SK-N-SH (cell line): ENCODE data around the gene ARL3. TPM values are rescaled to one million over a fixed set of nuclear protein-coding genes. Genes with fewer than 3 reads are reported as not detected.
"Not testable (repeated sequence)": the region's sequence is repeated elsewhere in the genome, so short reads cannot be mapped to it uniquely, and the experiment has no call there.

ENCODE experiments used
- CTCF ChIA-PET: fragments of 300-600, 350-600 bp; formaldehyde crosslinking; extraction: SDS; loops from one replicate; lab custom pipeline; 2021; lab: Yijun Ruan, JAX
- POLR2A ChIA-PET: fragments of 350-600 bp; sonication (Branson Sonifier 250); formaldehyde crosslinking; extraction: SDS; loops from one replicate; lab custom pipeline; 2020; ENCODE audit warnings: antibody characterized with exemption, inconsistent platforms; lab: Yijun Ruan, JAX
- DNase-seq: peaks from one replicate; pipeline ENCODE4 v3.0.0; 2012
- H2AFZ ChIP-seq: fragments of 200-600 bp; sonication (generic); 2 replicates; pipeline ENCODE4 v1.8.1; 2016; ENCODE audit warnings: antibody characterized with exemption, mild to moderate bottlenecking, low read depth
- H3F3A ChIP-seq: fragments of 200-600 bp; sonication (generic); replicated peaks from 2 replicates; pipeline ENCODE3; 2016; ENCODE audit warnings: antibody characterized with exemption, mild to moderate bottlenecking; ENCODE audit not compliant: insufficient read depth
- H3K27ac ChIP-seq, 2 experiments: fragments of 200-500 bp in 1 of 2; fragments of 200-600 bp in 1 of 2; sonication (Bioruptor generic) in 1 of 2; sonication (generic), shearing (Covaris generic) in 1 of 2; 2 replicates each; pipeline versions ENCODE4 v1.5.1 to v1.6.1; 2014 to 2016; ENCODE audit warnings: low read depth in 2 of 2, inconsistent platforms in 1 of 2, low read length in 1 of 2, mild to moderate bottlenecking in 1 of 2, mixed read lengths in 1 of 2
- H3K27me3 ChIP-seq: fragments of 200-600 bp; sonication (generic), shearing (Covaris generic); 2 replicates; pipeline ENCODE4 v1.6.1; 2016; ENCODE audit warnings: mixed run types; ENCODE audit not compliant: insufficient read depth
- H3K36me3 ChIP-seq, 2 experiments: fragments of 200-500 bp in 1 of 2; fragments of 200-600 bp in 1 of 2; sonication (Bioruptor generic) in 1 of 2; sonication (generic) in 1 of 2; replicated peaks in 1 of 2; 2 replicates each; pipeline versions ENCODE3 to v1.5.1; 2014 to 2016; ENCODE audit warnings: low read length in 1 of 2, mild to moderate bottlenecking in 1 of 2; ENCODE audit not compliant: insufficient read depth in 2 of 2, control insufficient read depth in 1 of 2
- H3K4me1 ChIP-seq, 2 experiments: fragments of 200-500 bp in 1 of 2; fragments of 200-600 bp in 1 of 2; sonication (Bioruptor generic) in 1 of 2; sonication (generic), shearing (Covaris generic) in 1 of 2; 2 replicates each; pipeline versions ENCODE4 v1.5.1 to v1.6.1; 2014 to 2016; ENCODE audit warnings: low read depth in 1 of 2, low read length in 1 of 2, mixed run types in 1 of 2; ENCODE audit not compliant: insufficient read depth in 2 of 2, control insufficient read depth in 1 of 2
- H3K4me2 ChIP-seq: fragments of 200-600 bp; sonication (generic), shearing (Covaris generic); 2 replicates; pipeline ENCODE4 v1.6.1; 2017; ENCODE audit warnings: mixed run types
- H3K4me3 ChIP-seq, 2 experiments: fragments of 200-500 bp in 1 of 2; fragments of 200-600 bp in 1 of 2; sonication (Bioruptor generic) in 1 of 2; sonication (generic), shearing (Covaris generic) in 1 of 2; 2 replicates each; pipeline versions ENCODE4 v1.5.1 to v1.8.1; 2014 to 2016; ENCODE audit warnings: low read depth in 2 of 2, inconsistent platforms in 1 of 2, low read length in 1 of 2, mild to moderate bottlenecking in 1 of 2, mixed read lengths in 1 of 2, moderate library complexity in 1 of 2
- H3K79me2 ChIP-seq: fragments of 200-600 bp; sonication (generic); 2 replicates; pipeline ENCODE4 v1.8.1; 2017; ENCODE audit warnings: mild to moderate bottlenecking; ENCODE audit not compliant: insufficient read depth
- H3K9ac ChIP-seq: fragments of 200-600 bp; sonication (generic); 2 replicates; pipeline ENCODE4 v1.6.1; 2017; ENCODE audit warnings: mixed run types
- H3K9me2 ChIP-seq: fragments of 200-600 bp; sonication (generic); 2 replicates; pipeline ENCODE4 v1.6.1; 2017; ENCODE audit warnings: mixed run types
- H3K9me3 ChIP-seq: fragments of 200-600 bp; sonication (generic); 2 replicates; pipeline ENCODE4 v1.6.1; 2017; ENCODE audit warnings: mixed run types, mild to moderate bottlenecking, moderate library complexity
- H4K20me1 ChIP-seq: fragments of 200-600 bp; sonication (generic); 2 replicates; pipeline ENCODE4 v1.6.1; 2017; ENCODE audit warnings: mild to moderate bottlenecking, mixed run types; ENCODE audit not compliant: insufficient read depth
- ELF1 ChIP-seq: IDR thresholded peaks from 2 replicates; pipeline ENCODE4 v1.4.0; 2012
- GABPA ChIP-seq: IDR thresholded peaks from 2 replicates; pipeline ENCODE4 v1.4.0; 2012; ENCODE audit warnings: low read depth, mild to moderate bottlenecking
- GATA2 ChIP-seq: sonication (generic); formaldehyde crosslinking; IDR thresholded peaks from 2 replicates; pipeline ENCODE4 v1.5.0; 2020; ENCODE audit warnings: mild to moderate bottlenecking, missing genetic modification reagents
- JUND ChIP-seq: IDR thresholded peaks from 2 replicates; pipeline ENCODE4 v1.4.0; 2012
- RAD21 ChIP-seq: IDR thresholded peaks from 2 replicates; pipeline ENCODE4 v1.6.1; 2012; ENCODE audit warnings: mild to moderate bottlenecking, low read length
- RXRA ChIP-seq: IDR thresholded peaks from 2 replicates; pipeline ENCODE4 v1.4.0; 2012; ENCODE audit warnings: low read depth, mild to moderate bottlenecking, borderline replicate concordance
- SIN3A ChIP-seq: IDR thresholded peaks from 2 replicates; pipeline ENCODE4 v1.6.1; 2012; ENCODE audit warnings: low read depth, mild to moderate bottlenecking, low read length, moderate library complexity, borderline replicate concordance
- SMC3 ChIP-seq: IDR thresholded peaks from 2 replicates; pipeline ENCODE4 v1.6.1; 2012; ENCODE audit warnings: low read depth, low read length, improper control_type of control experiment
- TAF1 ChIP-seq: IDR thresholded peaks from 2 replicates; pipeline ENCODE4 v1.6.1; 2012; ENCODE audit warnings: low read depth, mild to moderate bottlenecking, low read length, moderate library complexity, borderline replicate concordance
- TCF12 ChIP-seq: IDR thresholded peaks from 2 replicates; pipeline ENCODE4 v1.4.0; 2012
- WGBS: methylation state at CpG from one replicate; pipeline ENCODE4 v1.1.6; 2017; ENCODE audit warnings: low lambda C conversion rate; 5-methylcytosine and 5-hydroxymethylcytosine counted together
- polyA plus RNA-seq, 3 experiments: library from polyadenylated mRNA; depleted of rRNA; stranded (reverse); fragments of >200 nt; gene quantifications; 2 replicates each; pipeline ENCODE4 v1.2.3, GENCODE V29; 2012
- TF ChIP-seq, protein P1 (sequence below): IDR thresholded peaks from 2 replicates; pipeline ENCODE4 v1.4.0; 2012; ENCODE audit warnings: low read depth, borderline replicate concordance
- TF ChIP-seq, protein P2 (sequence below): IDR thresholded peaks from 2 replicates; pipeline ENCODE4 v1.6.1; 2012; ENCODE audit warnings: mild to moderate bottlenecking, low read depth, low read length, moderate library complexity
- TF ChIP-seq, protein P3 (sequence below): IDR thresholded peaks from 2 replicates; pipeline ENCODE4; 2012

ARL3 gene
- polyA plus RNA-seq, 1 of the 3 experiments (the other 2 are of a cell fraction), result 11.2 TPM

DNA sequence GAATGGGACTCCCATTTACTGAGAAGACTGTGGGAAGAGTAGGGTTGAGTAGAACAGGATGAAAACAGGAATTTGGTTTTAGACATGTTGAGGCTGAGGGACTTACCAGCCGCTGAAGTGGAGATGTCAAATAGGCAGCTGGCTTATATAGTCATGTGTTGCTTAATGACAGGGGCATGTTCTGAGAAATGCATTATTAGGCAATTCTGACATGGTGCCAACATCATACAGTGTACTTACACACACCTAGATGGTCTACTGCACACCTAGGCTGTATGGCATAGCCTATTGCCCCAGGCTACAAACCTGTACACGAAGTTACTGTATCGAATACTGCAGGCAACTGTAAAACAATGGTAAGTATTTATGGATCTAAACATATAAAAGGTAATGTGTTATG is 17.5 kb downstream of the ARL3 start:
- no peaks in the 10 kb centered on the region for H3K79me2 ChIP-seq
- CTCF ChIA-PET, result interaction anchor here (1.0 to 2.1 kb wide), 2 partner anchors 16 to 19 kb away, joined by 3 to 13 read pairs; no protein-coding TSS in a partner anchor
- peaks cover 22 to 39% of the 10 kb centered on the region in 2 experiments for H3K36me3 ChIP-seq
- no peaks in the 10 kb centered on the region for H3K9me3 ChIP-seq
- whole genome bisulfite sequencing, result 97% methylated on average over 3 of the region's 3 CpGs
- no peaks in the 10 kb centered on the region for H3K9me2 ChIP-seq
- no peaks in the 10 kb centered on the region; a peak in 1 of 4 replicates for H3K4me1 ChIP-seq
- DNase-seq, result no peak
- H2AFZ ChIP-seq, result no peak overlapping the region
- no peak overlapping the region for H3K4me3 ChIP-seq
- H3F3A ChIP-seq, result peaks cover 13% of the 10 kb centered on the region
- no peak overlapping the region for H3K9ac ChIP-seq
- H3K27me3 ChIP-seq, result no peaks in the 10 kb centered on the region
- TF ChIP-seq RAD21 (no peak), TAF1 (no peak), GATA2 (CRISPR knock-in tag) (no peak), ELF1 (no peak), TCF12 (no peak), SMC3 (no peak), GABPA (no peak), SIN3A (no peak), JUND (no peak), RXRA (no peak)
- TF ChIP-seq, protein P1, sequence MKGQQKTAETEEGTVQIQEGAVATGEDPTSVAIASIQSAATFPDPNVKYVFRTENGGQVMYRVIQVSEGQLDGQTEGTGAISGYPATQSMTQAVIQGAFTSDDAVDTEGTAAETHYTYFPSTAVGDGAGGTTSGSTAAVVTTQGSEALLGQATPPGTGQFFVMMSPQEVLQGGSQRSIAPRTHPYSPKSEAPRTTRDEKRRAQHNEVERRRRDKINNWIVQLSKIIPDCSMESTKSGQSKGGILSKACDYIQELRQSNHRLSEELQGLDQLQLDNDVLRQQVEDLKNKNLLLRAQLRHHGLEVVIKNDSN, result no peak
- TF ChIP-seq, protein P2, sequence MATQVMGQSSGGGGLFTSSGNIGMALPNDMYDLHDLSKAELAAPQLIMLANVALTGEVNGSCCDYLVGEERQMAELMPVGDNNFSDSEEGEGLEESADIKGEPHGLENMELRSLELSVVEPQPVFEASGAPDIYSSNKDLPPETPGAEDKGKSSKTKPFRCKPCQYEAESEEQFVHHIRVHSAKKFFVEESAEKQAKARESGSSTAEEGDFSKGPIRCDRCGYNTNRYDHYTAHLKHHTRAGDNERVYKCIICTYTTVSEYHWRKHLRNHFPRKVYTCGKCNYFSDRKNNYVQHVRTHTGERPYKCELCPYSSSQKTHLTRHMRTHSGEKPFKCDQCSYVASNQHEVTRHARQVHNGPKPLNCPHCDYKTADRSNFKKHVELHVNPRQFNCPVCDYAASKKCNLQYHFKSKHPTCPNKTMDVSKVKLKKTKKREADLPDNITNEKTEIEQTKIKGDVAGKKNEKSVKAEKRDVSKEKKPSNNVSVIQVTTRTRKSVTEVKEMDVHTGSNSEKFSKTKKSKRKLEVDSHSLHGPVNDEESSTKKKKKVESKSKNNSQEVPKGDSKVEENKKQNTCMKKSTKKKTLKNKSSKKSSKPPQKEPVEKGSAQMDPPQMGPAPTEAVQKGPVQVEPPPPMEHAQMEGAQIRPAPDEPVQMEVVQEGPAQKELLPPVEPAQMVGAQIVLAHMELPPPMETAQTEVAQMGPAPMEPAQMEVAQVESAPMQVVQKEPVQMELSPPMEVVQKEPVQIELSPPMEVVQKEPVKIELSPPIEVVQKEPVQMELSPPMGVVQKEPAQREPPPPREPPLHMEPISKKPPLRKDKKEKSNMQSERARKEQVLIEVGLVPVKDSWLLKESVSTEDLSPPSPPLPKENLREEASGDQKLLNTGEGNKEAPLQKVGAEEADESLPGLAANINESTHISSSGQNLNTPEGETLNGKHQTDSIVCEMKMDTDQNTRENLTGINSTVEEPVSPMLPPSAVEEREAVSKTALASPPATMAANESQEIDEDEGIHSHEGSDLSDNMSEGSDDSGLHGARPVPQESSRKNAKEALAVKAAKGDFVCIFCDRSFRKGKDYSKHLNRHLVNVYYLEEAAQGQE, result no peak
- TF ChIP-seq, protein P3, sequence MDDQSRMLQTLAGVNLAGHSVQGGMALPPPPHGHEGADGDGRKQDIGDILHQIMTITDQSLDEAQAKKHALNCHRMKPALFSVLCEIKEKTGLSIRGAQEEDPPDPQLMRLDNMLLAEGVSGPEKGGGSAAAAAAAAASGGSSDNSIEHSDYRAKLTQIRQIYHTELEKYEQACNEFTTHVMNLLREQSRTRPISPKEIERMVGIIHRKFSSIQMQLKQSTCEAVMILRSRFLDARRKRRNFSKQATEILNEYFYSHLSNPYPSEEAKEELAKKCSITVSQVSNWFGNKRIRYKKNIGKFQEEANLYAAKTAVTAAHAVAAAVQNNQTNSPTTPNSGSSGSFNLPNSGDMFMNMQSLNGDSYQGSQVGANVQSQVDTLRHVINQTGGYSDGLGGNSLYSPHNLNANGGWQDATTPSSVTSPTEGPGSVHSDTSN, result no peak
- H3K4me2 ChIP-seq, result no peak overlapping the region
- no peaks in the 10 kb centered on the region for H4K20me1 ChIP-seq
- no peak overlapping the region for H3K27ac ChIP-seq
- POLR2A ChIA-PET, result no interaction called here

DNA sequence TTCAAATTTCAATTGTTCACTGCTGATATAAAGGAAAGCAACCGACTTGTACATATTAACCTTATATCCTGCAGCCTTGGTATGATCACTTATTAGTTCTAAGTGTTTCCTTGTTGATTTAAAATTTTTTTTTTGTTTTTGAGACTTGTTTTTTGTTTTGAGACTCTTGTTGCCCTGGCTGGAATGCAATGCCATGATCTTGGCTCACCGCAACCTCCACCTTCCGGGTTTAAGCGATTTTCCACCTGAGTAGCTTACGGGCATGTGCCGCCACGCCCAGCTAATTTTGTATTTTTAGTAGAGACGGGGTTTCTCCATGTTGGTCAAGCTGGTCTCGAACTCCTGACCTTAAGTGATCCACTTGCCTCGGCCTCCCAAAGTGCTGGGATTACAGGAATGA is 18.8 kb downstream of the ARL3 start:
- H3K27me3 ChIP-seq, H3K4me3 ChIP-seq, DNase-seq, H3F3A ChIP-seq, H4K20me1 ChIP-seq, H3K27ac ChIP-seq, POLR2A ChIA-PET, H3K9me3 ChIP-seq, H3K79me2 ChIP-seq, H3K4me2 ChIP-seq, H3K4me1 ChIP-seq, H2AFZ ChIP-seq, H3K9ac ChIP-seq, H3K9me2 ChIP-seq: not testable (repeated sequence)
- peaks cover 22 to 39% of the 10 kb centered on the region in 2 experiments for H3K36me3 ChIP-seq
- CTCF ChIA-PET, result interaction anchor here (2.1 kb wide), 1 partner anchor 17 kb away, joined by 13 read pairs; no protein-coding TSS in a partner anchor
- 96% methylated on average over 10 of the region's 10 CpGs for WGBS
